Activated CD4-positive, alpha-beta T cell treated with anti-CD3 and anti-CD28 coated beads, Interleukin-2, Interleukin-4, amounts not matched to agents 100 ng/mL and 50 ng/mL, durations not matched to agents 16 hours and 8 hours (primary cell): ENCODE results near the gene TCF4.

Source experiments
- DNase-seq: peaks from one replicate; pipeline ENCODE4 v3.0.0-alpha.2; 2020; ENCODE audit warnings: low spot score

Gene TCF4

DNA sequence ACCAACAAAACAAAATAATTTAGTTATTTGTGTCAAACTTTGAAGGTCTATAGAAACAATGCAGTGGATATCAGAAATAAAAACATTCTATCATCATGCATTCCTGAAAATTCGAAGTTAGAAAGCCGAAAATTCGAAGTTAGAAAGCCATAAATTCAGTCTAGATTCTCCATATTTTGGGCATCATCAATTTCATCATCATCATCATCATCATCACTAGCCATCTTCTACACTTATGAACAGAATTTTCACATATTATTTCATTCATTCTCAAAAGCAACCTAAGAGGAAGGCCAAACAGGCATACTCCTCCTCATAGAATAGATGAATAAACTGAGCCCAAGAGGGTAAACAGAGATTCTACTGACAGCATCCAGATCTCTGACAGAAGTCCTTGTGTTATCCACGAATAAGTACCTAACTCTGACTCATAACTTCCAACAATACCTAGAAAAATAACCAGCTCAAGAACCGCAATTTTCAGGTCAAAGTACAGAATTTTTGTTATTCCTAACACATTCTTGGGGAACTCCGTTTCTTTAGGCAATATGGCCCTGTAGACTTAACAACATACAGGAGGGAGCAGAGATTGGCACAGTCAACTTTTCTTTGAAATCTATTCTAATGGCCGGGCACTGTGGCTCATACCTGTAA is 84.7 kb downstream of the TCF4 start:
- DNase-seq, result no peak

DNA sequence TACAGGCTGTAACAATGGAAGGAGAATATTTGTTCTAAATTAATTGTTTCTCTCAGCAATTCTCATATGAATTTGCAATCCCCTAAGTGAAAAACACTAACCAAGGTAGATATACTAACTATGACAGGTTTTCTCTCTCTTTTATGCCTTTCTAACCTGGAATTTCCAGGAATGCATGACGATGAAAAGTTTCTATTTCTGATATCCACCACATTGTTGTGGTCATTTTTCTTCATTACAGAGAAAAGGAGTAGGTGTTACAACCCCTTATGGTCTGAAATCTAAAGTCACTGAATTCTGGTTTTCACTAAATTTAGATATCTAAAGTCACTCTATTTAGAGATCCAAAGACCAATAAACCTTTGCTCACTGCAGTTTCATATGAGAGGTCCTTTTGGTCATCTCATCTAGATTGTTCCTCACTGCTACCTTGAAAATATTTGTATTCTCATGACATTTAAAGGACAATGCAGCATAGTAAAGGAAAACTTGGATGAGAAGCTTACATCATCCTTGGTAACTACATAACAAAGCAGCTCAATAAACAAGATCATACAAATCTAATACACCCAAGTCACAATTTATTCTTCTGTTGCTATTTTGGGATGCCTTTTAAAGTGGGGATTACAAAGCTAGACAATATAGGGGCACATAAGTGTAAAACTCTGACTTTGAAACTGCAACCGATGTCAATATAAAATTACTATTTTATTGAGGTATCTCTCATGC is 85.8 kb downstream of the TCF4 start:
- no peak for DNase-seq

DNA sequence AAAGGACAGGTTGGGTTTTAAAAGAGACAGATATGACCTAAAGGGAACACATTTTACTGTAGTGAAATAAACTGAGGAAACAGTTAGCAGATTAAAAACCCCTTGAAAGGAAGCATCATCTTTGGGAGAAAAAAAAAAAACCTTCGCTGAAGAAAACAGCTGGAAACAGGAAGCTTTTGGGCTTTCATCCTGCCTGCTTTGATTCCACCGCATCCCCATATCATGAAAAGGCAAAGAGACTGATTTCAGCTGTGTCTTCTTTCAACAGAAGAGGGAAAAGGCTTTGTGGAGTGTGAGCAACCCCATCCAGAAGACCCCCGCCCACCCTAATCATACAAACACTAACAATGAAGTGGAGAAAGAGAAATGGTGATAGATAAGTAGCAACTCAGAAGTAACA is 86.4 kb downstream of the TCF4 start:
- DNase-seq, result no peak

DNA sequence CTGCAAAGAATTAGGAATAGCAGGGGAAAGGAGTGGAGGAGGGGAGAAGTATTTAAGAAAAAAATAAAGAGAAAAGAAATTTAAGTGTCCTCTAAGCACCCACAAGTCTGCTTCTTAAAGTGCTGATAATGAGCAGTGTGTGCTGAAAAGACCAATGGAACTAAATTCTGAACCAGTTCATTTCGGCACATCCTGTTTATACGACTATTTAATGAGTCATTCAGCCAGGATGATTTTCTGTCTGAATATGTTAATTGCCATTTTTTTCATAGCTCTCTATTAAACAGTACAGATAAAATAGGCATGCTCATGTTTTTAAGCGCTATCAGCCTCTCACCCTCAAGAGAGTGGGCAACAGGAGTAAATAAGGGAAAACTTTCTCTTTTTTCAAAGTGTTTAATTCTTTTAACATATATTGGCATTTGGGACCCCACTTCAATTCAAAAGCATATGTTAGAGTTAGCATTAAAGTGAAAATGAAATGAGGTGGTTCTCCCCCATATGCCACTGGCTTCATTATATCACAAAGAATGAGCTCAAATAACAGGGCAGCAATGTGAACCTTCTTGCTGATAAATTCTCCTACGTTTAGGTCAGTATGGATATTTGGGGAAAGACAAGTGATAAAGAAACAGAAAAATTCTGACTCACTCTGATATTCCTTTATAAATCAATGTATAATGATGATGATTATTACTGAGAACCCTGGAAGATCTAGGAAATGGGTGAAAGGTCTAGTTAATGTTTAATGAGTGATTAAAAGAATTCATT is 87.5 kb downstream of the TCF4 start:
- DNase-seq, result no peak

DNA sequence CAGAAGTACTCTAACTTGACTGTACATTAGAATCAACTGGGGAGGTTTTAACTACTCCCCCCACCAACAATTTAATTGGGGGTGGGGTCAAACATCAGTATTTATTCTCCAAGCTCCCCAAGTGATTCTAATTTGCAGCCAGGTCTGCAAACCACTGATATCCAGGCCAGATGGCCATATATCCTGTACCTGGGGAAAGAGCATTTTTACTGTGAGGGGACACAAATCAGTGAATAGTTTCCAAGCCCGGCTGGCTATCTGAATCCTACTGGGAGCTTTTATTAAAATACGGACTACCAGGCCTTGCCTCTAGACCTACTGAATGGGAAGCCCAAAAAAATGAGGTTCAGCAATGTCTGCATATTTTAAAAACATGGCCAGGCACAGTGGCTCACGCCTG is 88.5 kb downstream of the TCF4 start:
- DNase-seq, result no peak

DNA sequence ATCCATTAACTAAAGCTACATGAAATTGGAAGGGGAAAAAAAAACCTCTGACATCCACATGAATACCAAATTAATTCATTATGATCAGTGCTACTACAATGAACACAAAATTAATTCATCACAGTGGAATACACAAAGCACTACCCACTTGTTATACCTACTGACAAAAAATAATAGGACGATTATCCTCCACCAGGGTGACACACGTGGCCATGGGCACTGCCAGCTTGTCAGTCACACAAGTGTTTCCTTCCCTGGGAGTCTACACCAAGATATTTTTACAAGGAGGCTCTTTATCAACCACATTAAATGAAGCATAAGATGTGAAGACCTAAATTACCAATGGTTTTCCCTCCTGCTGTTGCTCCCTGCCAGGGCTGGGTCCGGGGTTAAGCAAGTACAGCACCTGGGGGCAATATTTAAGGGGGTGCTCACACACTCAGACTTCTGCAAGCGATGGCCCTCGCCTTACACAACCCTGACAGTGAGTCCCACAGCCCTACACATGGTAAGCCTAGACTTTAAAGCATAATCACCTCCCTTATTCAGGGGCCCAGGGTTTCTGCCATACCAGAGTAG is 90.1 kb downstream of the TCF4 start:
- no peak for DNase-seq

DNA sequence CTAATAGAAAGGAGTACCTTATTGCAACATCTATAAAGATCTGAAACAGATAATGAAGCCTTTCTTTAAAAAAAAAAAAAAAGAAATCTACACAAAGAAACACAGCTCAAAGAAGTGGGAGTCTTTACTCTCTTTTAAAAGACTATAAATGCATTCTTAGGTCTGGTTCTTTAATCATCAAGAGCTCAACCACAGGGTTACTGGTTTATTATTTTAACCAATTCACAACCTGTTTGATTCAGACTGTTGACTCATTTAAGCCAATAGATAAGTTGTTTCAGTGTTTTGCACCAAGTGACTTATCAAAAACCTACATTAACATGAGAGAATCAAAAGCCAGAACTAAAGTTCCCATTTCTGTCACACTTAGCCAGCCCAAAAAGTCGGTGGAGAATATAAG is 93.1 kb downstream of the TCF4 start:
- DNase-seq, result no peak

DNA sequence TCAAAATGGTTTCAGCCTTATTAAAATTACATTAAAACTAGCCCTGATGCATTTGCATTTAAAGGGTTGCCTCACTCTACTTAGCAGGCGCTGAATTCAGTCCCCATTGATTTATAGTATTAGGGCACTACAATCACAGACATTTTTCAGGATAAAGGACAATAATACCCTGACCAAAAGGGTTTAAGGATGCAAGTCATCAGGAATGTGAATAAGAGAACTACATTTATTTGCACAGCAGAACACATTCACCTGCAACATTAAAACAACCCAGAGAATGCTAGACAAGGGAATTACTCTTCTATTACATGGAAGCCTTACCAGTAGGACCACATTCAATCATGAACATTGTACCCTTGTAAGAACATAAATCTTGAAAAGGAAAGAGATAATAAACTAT is 93.6 kb downstream of the TCF4 start:
- DNase-seq, result no peak

DNA sequence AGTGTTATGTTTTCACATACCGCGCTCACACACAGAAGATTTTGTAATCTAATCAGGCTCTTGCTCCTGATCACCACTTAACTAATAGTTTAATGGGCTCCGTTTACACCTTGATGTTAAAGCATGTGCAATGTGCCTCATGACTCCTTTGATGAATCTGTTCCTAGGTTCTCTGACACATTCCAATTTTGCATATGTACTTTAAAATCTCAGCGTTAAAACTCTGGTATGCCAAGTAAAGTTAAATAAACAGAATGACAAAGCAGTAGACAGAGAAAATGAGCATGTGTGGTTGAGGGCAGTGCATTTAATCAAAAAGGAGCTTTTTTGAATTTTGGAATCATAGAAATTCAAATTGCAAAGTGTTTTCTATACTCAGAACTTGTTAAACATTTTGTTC is 96.4 kb downstream of the TCF4 start:
- no peak for DNase-seq

DNA sequence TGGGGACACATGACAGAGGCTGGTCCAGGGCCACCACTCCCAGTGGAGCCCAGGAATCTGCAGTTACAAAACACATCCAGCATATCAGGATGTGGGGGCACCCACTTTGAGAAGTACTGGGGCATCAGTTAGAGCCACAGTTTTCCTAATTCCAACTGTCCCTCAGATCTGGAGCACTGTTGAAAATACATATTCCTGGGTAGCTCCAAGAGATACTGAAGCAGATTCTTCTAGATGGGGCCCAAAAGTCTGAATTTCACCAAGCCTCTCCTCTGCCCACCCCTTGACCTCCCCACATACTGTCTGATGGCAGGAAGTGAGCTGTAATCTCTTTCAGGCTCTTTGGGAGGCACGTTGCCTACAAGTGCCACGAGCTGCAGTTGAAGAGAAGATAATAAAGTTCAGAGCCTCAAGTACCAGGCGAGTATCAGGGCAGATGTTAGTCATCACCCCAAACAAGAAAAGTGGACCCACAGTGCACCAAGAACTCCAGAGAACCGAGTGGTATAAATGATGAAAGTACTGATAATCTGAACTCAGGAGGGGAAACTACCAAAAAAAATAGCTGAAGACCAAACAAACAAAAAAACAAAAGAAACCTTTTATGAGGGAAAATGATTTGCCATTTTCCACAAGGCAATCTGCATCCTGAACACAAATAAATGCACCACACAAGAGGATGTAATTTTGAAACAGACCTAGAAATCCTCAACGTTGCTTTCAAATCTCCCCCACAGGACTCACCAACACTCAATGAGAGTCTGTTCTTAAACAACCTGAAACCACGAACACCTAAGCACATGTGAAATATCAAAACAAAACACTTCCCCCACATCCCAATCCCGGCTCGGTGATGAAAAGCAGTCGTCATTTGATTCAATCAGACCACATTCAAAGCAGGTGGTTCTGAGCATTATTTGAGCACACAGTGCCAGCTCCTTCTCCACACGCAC is 98.7 kb downstream of the TCF4 start:
- peak; percentile 66 for DNase-seq

DNA sequence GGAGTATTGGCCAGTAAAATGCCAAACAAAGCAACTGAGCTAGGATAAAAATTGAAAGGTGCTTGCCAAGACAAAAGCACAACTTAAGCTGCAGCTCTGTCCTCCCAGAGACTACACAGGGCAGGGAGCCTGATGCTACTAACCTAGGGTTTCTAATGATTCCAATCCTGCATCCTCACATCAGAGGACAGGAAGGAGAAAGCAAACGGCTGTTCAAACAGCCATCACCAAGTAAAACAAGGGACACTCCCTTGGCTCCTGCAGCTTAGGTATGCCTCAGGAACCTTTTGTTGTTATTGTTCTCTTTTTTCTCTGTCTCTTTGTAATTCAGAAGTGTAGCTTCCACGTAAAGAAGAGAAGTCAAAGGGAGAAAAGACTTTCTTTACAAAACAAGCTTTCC is 99.5 kb downstream of the TCF4 start:
- DNase-seq, result no peak

DNA sequence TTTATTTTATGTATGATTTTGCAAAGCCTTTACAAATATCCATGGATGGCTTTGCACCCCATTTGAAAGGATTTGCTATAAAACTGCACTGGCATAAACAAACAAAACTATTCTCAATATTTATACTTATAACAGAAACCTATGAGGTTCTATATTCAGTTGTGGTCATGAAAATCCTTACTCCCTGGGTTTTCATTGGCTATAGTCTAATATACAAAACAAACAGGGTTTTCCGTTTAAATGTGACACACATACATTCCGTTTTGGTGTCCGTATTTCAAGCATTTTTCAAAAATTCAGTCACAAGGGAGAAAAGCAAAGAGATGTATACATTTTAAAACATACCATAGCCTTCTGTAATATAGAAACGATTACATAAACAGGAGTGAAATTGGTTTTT is 100.0 kb downstream of the TCF4 start:
- DNase-seq, result no peak

DNA sequence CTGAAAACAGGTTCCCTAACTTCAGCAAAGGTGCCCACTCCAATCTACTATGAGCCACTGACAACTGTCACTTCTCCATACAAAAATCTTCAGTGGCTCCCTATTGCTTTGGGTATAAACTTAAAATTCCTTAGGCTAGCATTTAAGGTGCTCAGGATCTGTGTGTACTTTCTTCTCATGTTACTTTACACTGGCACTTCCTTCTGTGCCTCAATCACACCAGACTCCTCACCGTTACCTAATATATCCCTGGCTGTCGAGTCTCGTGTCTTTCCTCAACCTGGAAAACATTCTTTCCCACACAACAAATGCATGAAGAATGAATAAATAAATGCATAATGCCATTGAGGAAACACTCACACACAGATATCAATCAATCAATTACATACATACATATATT is 101.1 kb downstream of the TCF4 start:
- DNase-seq, result no peak

DNA sequence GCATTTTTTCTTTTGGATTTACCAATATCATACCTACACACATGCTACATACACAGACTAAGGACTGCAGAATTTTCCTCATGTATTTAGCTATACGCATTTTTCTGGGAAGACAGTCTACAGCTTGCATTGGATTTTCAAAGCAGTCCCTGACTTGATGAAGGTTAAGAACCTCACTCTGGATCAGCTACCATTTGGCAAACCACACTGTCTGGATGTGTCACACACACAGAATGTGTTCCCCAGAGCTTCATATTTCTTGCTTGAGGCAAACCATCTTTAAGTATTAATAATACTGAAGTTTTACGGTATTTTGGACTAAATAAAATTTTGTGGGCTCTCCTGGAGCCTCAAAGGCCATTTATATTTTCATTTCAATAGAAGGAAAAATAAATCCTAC is 102.3 kb downstream of the TCF4 start:
- no peak for DNase-seq

DNA sequence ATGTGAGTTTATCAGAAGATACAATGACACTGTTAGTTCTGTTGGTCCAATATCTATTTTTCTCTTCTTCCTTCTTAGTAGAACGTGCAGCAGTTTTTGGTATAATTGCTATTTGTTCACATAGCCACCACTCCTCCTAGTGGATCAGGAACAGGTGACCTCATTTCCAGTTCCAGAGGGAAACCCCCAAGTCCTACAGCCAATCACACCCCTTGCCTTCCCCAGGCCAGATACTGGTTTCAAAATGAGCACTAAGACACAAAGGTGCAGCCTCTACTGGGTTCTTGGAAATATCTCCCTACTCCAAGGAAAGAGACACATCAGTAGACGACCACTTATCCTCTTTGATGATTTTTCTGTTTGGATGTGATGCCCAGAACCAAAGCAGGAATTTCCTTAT is 103.2 kb downstream of the TCF4 start:
- DNase-seq, result peak; percentile 11

DNA sequence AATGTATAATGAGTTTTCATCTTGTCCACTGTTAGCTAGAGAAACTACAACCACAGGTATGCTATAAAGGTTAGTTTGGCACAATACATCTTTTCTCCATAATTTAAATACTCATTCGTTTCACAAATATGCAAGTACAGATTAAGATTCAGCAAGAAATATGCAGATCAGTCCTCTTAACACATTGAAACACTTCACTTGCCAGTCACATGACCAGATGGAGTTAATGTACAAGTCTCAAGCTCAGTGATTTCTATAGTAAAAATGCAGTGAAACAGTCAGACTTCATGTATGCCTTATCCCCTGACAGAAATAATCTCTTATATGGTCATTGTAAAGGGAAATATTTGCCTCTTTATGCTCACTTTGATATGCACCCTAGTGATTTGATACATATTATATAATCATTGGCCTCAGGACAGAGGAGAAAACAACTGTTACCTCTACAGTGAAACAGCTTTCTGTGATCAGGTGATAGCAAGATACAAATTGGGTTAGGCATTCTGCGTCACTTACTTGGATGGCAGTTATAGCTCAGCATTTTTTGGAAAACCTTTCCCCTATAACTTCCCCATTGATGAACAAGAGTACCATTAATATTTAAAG is 104.6 kb downstream of the TCF4 start:
- no peak for DNase-seq

DNA sequence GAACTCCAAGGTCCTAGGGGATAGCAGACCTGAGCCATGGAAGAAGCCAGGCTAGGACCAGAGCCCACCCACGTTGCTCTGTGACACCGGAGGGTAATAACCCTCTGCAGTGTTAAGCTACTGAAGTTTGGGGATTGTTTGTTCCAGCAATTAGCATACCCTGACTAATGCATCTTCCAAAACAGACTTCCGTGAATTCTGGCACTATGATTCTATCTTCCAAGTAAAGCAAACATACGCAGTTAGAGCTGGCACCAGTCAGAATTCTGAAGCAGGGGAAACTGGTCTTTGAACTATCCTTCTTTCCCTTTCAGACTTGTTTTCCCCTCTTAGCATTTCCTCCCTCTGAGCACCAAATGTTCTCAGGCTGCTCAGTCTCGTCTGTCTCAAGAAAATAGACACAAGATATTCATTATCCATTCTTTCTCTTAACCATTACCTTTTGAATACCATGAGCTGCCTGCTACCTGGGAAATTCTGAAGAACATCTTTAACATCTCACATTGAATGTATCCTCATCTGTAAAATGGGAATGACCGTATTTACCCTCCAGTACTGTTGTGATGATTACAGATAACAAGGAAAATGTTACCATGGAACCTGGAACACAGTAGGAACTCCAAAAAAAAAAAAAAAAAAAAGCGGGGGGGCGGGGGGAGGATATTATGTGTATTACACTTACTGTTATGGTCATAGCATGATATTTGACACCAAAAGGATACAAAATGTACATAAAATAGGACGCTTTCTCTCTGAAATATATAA is 108.2 kb downstream of the TCF4 start:
- DNase-seq, result no peak

DNA sequence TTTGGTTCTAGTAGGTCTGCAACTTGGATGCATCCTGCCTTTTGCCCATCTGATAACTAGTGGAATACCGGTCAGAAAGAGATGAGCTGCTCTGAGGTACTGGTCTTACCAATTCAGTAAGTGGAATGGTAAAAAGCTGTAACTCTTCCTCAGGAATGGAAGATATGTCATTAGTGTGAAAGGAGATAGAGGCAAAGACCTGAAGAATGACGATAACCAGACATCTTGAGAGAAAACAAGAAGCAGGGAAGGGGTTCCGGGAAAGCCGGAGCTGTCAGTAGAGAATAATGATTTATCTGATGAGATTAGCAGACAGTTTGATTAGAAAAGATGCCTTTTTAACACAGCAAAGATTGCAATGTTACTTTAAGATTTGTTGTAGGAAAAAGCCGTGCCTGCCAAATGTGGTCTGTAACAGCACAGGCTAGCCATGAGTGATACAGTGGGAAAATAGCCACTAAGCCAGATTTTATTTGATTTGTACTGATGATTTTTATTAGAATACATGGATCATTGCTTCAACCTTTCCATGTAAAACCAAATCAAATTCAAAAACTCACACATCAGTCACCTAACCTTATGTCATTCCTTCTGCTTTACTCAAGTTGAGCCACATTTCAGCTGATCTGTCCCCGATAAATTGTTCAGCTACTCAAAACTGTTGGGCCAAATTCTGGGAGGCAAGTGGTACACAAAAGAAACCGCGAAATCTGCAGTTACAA is 110.0 kb downstream of the TCF4 start:
- DNase-seq, result no peak

DNA sequence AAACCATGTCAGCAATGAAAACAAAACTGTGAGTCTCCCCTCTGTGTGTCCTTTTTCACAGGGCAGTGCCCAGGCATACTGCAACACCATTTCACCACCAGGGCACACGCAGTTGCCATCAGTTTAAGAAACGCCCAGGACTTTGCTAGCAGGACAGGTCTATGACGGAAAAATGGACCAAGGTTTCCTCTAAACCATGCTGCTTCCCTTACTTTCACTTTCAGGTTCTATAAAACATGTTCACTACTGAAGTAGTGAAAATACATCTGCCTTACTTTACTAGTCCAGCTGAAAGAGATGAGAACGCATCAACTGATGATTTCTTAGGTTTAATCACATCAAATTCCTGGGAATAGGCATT is 110.5 kb downstream of the TCF4 start:
- peak; percentile 40 for DNase-seq

DNA sequence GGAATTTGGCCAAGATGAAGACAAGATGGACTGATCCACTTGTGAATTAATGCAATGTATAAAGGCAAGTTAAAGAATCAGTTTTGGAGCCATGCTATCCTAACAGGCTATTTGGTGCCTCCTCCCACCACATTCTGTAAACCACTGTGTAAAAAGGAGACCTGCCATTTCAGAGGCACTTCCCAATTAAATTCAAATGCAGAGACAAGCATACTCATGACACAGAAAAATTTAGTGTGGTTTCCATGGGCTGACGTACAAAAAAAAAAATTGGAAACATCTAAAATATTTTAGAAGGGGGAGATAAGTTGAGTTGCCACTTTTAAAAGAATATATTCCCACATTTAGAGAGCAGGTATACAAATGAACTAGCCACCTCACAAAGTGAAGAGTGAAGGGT is 112.1 kb downstream of the TCF4 start:
- DNase-seq, result no peak
